ENCODE results near the gene ATP5F1A.
A peak's percentile ranks its signal among the peaks of the same experiment; 100 is the strongest.
"Not testable (repeated sequence)": the region's sequence is repeated elsewhere in the genome, so short reads cannot be mapped to it uniquely, and the experiment has no call there.

Gene ATP5F1A

GRCh38 chr18:46097801-46098615, at the start of gene ATP5F1A:
Gene ATP5F1A, minus strand, starts transcription at chr18:46098296. Its CDS starts 65 bp downstream, at chr18:46098231.
- DNase-seq: peak; percentile 81 to 85

- no peak for DNase-seq
Measured at GRCh38 chr18:46141199-46141598, 43.1 kb upstream of the ATP5F1A start.

- DNase-seq: no peak
Measured at GRCh38 chr18:46140173-46140572, 42.1 kb upstream of the ATP5F1A start.

GRCh38 chr18:46134920-46135675, 37.0 kb upstream of the ATP5F1A start:
- DNase-seq: no peak

GRCh38 chr18:46133534-46133933, 35.4 kb upstream of the ATP5F1A start:
- DNase-seq: no peak

- not testable (repeated sequence) for DNase-seq
Measured at GRCh38 chr18:46130549-46130948, 32.5 kb upstream of the ATP5F1A start.

- no peak for DNase-seq
Measured at GRCh38 chr18:46130061-46130460, 32.0 kb upstream of the ATP5F1A start.

- not testable (repeated sequence) for DNase-seq
Measured at GRCh38 chr18:46126625-46127024, 28.5 kb upstream of the ATP5F1A start.

- DNase-seq: no peak
Measured at GRCh38 chr18:46113751-46114150, 15.7 kb upstream of the ATP5F1A start.

GRCh38 chr18:46110406-46110805, 12.3 kb upstream of the ATP5F1A start:
- DNase-seq: no peak

- no peak for DNase-seq
Measured at GRCh38 chr18:46109386-46109785, 11.3 kb upstream of the ATP5F1A start.

- DNase-seq: peak; percentile 76 to 80
Measured at GRCh38 chr18:46104128-46104911, 6.2 kb upstream of the ATP5F1A start, which contains the start of gene HAUS1. Gene HAUS1, plus strand, starts transcription at chr18:46104385. Its CDS starts 27 bp downstream, at chr18:46104412.

- no peak for DNase-seq
Measured at GRCh38 chr18:46099463-46099862, 1.4 kb upstream of the ATP5F1A start.

GRCh38 chr18:46098616-46098933, 479 bp upstream of the ATP5F1A start:
- DNase-seq: no peak

- DNase-seq: peak in 1 of 2 donors; percentile 24
Measured at GRCh38 chr18:46097431-46097800, 680 bp downstream of the ATP5F1A start.

- peak in 1 of 2 donors; percentile 22 for DNase-seq
Measured at GRCh38 chr18:46096651-46097300, 1.3 kb downstream of the ATP5F1A start.

GRCh38 chr18:46095532-46095931, 2.6 kb downstream of the ATP5F1A start:
- no peak for DNase-seq

- not testable (repeated sequence) for DNase-seq
Measured at GRCh38 chr18:46088501-46088900, 9.6 kb downstream of the ATP5F1A start.

GRCh38 chr18:46084431-46084830, 13.7 kb downstream of the ATP5F1A start:
- no peak for DNase-seq

- no peak for DNase-seq
Measured at GRCh38 chr18:46080156-46080555, 17.9 kb downstream of the ATP5F1A start.

- no peak for DNase-seq
Measured at GRCh38 chr18:46079336-46079735, 18.8 kb downstream of the ATP5F1A start.

GRCh38 chr18:46073474-46074331, 24.4 kb downstream of the ATP5F1A start:
- peak; percentile 40 to 81 for DNase-seq
